ENCODE data around the gene FBXO24.
"Not testable (repeated sequence)": the region's sequence is repeated elsewhere in the genome, so short reads cannot be mapped to it uniquely, and the experiment has no call there.

FBXO24 gene

GRCh38 chr7:100586266-100587025, at the start of gene FBXO24:
TSS of gene FBXO24 (plus strand) at chr7:100586328. CDS start at chr7:100586626, 298 bp downstream.
- peak; percentile 100 for DNase-seq

GRCh38 chr7:100536695-100537094, 49.4 kb upstream of the FBXO24 start:
- DNase-seq = not testable (repeated sequence)

DNA sequence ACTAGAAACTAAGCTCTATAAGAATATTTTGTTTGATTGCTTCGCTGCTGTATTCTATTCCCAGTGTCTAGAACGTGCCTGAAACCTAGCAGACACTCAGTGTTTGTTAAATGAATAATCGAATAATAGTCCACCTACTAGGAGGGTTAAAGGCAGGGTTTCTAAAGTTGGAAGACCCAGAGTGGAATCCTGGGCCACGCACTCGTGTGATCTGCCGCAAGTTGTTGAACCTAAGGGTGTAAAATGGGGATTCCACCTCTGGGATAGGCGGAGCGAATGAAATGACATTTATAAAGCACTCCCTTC, 47.8 kb upstream of the FBXO24 start:
- no peak for DNase-seq

GRCh38 chr7:100538654-100539435, 47.3 kb upstream of the FBXO24 start, which contains the start of gene AGFG2:
TSS of gene AGFG2 (plus strand) at chr7:100539203. CDS start at chr7:100539347, 144 bp downstream.
- peak; percentile 100 for DNase-seq

DNA sequence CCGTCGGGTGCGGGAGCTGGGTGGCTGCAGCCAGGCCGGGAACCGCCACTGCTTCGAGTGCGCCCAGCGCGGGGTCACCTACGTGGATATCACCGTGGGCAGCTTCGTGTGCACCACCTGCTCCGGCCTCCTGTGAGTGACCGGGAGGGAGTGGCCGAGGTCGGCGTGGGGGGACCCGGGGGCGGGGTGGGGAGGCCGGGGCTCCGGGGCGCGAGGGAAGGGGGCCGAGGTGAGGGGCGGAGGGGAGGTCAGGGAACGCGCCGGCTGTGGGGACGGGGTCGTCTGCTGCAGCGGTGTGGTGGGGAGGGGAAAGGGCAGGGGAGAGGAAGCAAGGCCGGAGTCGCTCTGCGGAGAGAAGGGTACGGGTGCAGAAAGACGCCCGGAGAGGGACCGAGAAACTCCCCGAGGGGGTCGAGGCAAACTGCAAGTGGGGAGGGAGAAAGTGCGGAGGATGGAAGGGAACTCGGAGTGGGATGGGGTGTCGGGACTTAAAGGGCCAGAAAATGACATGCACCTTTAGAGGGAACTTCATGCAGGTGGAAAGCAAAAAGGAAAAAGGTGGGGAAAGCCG, 46.6 kb upstream of the FBXO24 start:
- DNase-seq = peak; percentile 17

DNA sequence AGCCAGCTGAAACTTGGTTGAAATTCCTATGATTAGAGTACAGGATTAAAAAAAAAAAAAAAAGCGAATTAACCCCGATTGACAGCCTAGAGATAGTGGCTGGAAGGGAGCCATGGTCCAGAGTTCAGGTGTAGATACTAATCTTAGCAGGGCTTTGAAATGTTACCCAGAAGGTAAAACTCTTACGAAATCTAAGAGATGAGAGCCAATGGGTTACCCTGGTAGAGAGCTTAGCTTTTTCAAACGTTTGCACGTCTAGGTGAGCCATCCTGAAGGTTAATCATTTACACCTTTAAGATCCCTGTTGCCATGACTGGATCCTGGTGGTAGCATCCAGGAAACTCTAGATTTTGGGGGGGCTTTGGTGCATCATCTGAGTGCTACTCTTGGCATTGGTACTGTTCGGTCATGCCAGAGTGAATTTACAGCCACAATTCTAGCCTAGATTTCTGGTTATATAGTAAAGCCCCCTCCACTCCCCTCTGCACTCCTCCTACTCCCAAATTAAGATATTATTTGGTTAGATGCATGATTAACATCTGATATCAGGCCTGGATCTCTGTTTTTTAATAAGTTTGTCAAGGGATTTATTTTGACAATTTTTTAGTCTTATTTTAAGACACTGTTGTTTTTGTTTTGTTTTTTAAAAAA, 45.9 kb upstream of the FBXO24 start:
- no peak for DNase-seq

DNA sequence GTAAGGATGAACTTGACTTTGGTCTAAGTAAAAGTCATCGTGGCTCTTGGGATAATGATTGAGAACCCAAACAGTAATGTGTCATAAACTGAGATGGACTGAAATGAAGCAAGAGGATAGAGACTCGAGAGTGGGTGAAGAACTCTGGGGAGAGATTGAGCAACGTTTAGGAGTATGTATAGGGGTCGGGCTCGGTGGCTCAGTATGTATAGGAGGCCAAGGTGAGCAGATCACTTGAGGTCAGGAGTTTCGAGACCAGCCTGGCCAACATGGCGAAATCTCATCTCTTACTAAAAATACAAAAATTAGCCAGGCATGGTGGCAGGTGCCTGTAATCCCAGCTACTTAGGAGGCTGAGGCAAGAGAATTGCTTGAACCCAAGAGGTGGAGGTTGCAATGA, 44.8 kb upstream of the FBXO24 start:
- not testable (repeated sequence) for DNase-seq

DNA sequence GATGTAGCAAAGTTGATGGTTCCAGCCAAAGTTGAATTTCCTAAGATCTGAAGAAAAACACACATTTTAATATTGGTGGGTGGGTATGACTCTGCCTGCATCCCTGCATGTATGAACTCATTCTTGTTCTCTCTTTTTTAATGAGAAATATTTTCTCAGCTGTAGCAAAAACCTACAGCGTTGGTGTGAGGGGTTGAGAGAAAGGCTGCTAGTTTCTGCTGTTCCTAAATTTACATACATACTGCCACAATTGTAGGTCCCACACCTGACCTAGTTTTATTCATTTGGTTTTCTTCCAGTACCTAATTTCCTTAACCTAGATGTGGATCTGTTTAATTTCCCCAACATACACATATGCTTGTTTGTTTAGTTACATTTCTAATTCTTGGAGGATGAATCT, 42.5 kb upstream of the FBXO24 start:
- DNase-seq = no peak

DNA sequence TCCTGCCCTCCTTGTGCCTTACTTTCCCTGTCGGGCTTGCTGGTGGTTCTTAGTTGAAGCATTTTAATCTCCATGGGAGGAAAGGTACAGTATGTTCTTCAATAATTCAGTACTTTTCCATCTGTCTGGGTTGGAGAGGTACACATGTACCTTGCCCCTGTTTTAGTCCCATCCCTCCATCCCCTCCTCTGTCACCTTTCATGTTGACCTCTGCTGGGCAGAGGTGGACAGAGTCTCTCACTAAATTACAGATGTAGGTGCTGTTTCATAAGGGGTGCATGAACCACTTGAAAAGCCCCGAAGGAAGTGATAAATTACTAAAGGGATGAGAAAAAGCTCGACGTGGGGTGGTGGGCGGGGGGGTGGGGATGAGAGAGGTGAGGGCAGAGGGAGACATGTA, 41.7 kb upstream of the FBXO24 start:
- DNase-seq = no peak

DNA sequence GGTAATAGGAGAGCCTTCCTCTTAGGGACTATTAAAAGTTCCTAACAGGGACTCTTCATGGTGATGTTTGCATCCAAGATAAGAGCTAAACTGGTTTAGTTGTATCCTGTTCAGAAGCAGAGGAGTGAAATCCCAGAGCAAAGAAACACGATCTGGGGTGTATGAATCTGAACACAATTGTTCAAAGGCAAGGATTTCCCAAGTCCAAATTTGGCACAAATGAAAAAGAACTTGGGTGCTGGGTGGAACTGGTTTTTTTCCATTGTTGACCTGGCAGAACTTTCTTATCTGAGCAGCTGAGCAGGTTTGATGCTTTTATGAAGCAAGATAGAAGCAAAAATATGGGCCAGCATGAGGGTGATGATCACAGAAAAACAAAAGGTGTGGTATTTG, 41.2 kb upstream of the FBXO24 start:
- DNase-seq = no peak

DNA sequence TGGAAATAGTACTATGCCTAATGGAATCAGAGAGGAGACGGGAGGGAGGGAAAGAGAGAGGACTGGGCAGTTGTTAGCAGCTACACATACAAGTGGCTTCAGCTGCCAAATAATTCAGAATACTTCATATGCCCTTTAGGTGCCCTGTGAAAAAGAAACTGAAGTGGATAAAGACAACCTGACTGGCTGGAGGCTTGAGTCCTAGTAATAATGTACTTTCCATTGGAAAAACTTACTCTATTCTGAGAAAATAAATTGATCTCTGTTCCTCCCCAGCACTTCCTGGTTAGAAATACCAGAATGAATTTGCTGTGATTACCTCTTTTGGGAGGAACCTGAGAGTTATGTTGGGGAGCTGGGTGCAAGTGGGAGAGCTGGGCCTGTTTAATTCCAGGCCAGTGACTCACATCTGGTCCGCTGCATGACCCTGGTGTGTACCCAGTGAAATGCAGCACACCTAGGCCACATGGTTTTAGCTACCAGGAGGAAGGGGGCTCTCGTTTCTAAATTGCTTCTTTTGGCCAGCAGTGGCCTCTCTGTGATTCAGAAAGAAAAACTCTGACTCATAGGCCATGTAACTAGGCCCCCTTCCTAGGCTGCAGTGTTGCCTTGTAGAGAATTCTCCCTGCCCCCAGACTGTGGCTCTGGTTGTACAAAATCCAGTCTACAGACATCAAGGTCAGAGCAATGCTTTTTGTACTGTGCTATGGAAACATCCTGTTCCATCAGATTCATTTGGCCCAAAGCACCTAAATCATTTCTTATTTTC, 40.6 kb upstream of the FBXO24 start:
- no peak for DNase-seq

DNA sequence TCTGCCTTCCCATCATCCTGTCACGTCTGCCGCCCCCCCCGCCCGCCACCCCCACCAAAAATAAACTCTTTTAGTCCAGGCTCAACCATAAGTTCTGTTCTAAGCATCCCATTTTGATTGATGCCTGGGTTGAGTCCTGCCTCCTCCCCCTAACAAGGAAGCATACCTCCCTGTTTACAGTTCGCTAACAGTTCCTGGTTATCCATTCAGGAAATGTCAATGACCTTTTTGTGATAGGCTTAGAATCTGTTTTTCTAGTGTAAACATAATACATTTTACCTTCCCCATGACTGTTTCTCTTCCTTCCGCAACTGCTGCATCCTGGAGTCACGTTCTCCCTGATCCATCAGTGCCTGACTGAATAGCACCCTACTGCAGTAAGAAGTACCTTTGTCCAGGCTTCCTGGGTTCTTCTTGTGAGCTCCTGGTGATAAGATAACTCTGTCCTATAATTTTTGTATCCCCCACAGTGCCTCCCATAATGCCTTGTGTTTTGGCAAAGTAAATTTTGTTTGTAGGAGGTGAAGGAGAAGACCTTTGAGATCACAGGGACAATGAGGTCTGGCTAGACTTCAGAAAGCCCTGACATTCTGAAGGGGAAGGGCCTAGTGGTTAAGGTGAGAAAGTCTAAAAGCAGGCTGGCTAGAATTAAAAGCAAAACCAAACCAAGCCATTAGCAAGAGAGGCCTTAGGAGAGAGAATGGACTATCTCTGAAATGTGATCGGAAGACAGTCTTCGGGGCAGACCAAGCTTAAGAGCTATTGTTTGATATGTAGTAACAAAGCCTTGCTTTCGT, 39.8 kb upstream of the FBXO24 start:
- DNase-seq = no peak

DNA sequence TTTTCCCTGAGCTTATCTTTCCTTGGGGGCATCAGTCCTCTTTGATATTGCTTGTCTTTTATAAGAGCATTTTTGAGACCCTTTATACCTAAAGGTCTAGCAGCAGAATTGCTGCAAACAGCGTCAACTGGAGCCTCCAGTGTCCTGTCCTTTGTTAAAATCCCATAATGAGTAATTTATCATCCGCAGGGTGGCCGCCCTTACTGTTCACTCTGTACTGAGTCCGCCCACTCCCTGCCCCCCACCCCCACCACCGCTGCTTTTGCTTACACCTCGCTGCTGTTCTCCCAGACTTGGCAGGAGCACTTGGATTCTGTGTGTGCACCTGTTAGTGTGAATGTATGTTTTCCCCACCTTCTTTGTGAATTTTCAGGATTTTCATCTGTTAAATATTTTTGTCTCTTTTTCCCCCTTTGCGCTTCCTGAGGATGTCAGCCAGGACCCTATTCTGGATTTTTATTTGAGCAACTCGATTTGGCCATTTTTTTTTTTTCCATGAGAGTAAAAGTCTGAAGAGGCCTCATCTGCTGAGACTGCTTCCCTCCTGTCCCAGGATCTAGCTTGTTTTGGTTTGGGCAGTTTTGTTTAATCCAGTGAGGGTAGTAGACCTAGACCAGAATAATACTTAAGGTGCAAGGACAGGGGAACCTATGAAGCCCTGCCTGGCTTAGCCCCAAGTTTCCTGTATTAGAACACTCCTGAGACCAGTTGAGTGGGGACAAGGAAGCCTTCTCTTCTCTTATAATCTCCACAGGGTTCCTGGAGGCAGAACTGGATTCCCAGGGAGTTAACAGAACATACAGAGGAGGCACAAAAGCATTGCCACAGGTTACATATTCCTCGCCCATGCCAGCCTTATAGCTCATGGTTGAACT, 39.0 kb upstream of the FBXO24 start:
- DNase-seq = peak; percentile 22

DNA sequence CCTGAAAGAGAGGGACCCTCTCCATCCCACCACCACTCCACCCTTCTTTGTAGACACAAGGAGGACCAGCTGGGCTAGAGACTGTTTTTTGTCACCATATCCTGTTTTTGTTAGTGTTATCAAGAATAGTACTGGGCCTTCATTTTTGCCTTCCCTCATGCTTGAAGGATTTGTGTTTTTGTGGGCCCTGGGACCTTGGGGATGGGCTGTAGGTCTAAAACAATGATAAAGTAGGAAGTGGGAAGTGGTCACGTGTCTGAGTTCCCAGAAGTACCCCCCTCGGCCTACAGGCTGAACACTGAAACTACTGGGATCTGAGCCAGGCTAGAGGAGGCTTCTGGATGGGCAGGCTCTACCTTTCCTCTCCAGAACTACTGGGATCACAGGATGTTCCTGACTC, 38.3 kb upstream of the FBXO24 start:
- no peak for DNase-seq

DNA sequence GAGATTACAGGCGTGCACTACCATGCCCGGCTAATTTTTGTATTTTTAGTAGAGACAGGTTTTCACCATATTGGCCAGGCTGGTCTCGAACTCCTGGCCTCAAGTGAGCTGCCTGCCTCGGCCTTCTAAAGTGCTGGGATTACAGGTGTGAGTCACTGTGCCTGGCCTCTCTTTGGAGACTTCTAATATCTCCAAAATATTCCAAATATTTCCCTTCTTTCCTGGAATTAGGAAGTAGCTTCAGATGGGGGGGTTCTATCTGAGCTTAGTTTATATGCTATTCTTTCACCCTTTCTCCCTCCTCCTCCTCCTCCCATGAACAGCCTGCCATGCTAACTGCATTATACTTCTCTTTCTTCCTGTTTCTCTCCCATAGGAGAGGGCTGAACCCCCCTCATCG, 37.7 kb upstream of the FBXO24 start:
- DNase-seq = not testable (repeated sequence)

GRCh38 chr7:100552532-100552931, 33.6 kb upstream of the FBXO24 start:
- no peak for DNase-seq

DNA sequence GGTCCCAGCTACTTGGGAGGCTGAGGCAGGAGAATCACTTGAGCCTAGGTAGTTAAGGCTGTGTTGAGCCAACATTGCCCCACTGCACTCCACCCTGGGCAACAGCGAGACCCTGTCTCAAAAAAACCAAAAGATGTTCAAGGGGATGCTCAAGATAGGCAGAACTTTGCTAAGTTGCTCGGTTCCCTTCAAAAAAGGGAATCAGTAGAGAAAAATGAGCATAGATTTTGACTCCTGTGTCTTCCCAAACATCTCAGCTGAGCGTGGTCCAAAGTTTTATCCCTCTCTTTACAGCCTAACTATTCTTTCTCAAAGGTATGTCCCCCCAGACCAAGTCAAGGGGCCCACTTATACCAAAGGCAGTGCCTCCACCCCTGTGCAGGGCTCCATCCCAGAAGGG, 33.1 kb upstream of the FBXO24 start:
- no peak for DNase-seq

DNA sequence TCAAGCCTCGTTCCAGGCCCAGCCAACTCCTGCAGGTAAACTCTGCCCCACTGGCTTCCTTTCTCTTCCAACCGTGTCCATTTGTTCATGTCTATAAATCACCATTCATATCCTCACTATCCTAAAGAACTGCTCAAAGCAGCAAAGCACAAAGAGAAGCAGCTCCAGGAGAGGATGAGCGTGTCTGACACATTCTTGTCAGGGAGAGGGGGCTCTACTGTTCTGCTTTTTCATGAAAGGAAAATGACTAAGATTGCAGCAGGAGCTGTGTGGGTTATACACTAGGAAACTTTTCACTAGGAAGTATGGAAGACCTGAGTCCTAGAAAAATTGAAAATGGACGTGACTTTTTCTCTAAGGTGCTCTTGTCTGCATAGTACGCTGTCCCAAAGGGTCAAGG, 30.4 kb upstream of the FBXO24 start:
- DNase-seq = no peak

DNA sequence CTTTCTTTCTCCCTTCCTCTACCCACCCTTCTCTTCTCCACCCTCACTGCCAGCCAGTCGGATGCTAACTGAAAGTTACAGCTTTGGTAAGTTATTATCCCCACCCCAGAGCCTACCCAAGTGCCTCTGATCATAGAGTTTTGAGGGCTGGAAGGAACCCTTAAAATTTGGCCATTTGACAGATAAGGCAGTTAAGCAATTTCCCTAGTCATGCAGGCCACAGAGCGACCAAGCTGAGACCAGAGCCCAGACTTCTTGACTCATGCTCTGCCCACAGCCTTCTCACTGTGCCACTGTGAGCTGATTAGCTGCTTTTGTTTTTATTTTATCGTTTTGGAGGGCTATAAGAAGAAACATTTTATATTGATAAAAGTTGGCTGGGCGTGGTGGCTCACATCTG, 29.6 kb upstream of the FBXO24 start:
- DNase-seq = no peak

- DNase-seq = no peak
Measured at GRCh38 chr7:100559127-100559526, 27.0 kb upstream of the FBXO24 start.
